Upper lobe of right lung (tissue), 1 donor: ENCODE results near the gene GRAMD1C. TPM values are rescaled to one million over a fixed set of nuclear protein-coding genes. Genes with fewer than 3 reads are reported as not detected.

ENCODE experiments used
- ATAC-seq: fragments of 200-7000 bp; cut with Tn5 transposase; one replicate; pipeline ENCODE4 v1.9.1; 2020; ENCODE audit warnings: mild to moderate bottlenecking, moderate library complexity
- DNase-seq: peaks from one replicate; pipeline ENCODE4 v3.0.0-alpha.2; 2020
- H3K27ac ChIP-seq: fragments of 200-600 bp; one replicate; pipeline ENCODE4 v1.8.0; 2022
- H3K27me3 ChIP-seq: fragments of 200-600 bp; one replicate; pipeline ENCODE4 v1.8.0; 2022; ENCODE audit warnings: mild to moderate bottlenecking
- H3K36me3 ChIP-seq: fragments of 200-600 bp; one replicate; pipeline ENCODE4 v1.8.0; 2022
- H3K4me1 ChIP-seq: fragments of 200-600 bp; one replicate; pipeline ENCODE4 v1.8.0; 2022
- H3K4me3 ChIP-seq: fragments of 200-600 bp; one replicate; pipeline ENCODE4 v1.8.0; 2022; ENCODE audit warnings: mild to moderate bottlenecking
- H3K9me3 ChIP-seq: fragments of 200-600 bp; one replicate; pipeline ENCODE4 v1.8.0; 2022
- CTCF ChIP-seq: fragments of 200-600 bp; IDR thresholded peaks from one replicate; pipeline ENCODE4 v1.8.0; 2022; ENCODE audit warnings: antibody characterized with exemption
- intact Hi-C: fragments of 100-400 bp; cut with DNase I; formaldehyde crosslinking; loops from one replicate; pipeline ENCODE4 v1.11.0; 2022
- total RNA-seq: library from RNA; stranded (reverse); fragmentation: NEBNext Ultra II Directional; extraction: Animal tissue kit (Norgen Biotek cat#: 25700); gene quantifications from one replicate; pipeline ENCODE4 v1.2.1, GENCODE V29; 2021
- donor health status: DM: no; HTN: yes; CAD: no; lungs with severe emphysema.

GRAMD1C gene
- total RNA-seq, 1 donor from 2014 or later: 6.4 TPM

- intact Hi-C loops: no loop called here
- Histone ChIP-seq H3K4me3 (no peak overlapping the region), H3K27ac (no peak overlapping the region), H3K4me1 (no peaks in the 10 kb centered on the region), H3K27me3 (no peaks in the 10 kb centered on the region), H3K9me3 (no peaks in the 10 kb centered on the region), H3K36me3 (no peaks in the 10 kb centered on the region)
- TF ChIP-seq CTCF: no peak
- ATAC-seq: no peak
- no peak for DNase-seq
Observed at GRCh38 chr3:113906568-113907140, 68.1 kb downstream of the GRAMD1C start.

- Histone ChIP-seq H3K4me3 (no peak overlapping the region), H3K27me3 (no peaks in the 10 kb centered on the region), H3K4me1 (no peaks in the 10 kb centered on the region), H3K36me3 (no peaks in the 10 kb centered on the region), H3K9me3 (no peaks in the 10 kb centered on the region), H3K27ac (no peak overlapping the region)
- intact Hi-C loops: no loop called here
- TF ChIP-seq CTCF: no peak
- no peak for DNase-seq
- ATAC-seq: no peak
Observed at GRCh38 chr3:113908133-113908532, 69.5 kb downstream of the GRAMD1C start.

- TF ChIP-seq CTCF: no peak
- no peaks in the 10 kb centered on the region for H3K9me3 ChIP-seq
Observed at GRCh38 chr3:113910966-113911365, 72.4 kb downstream of the GRAMD1C start.

GRCh38 chr3:113912552-113913236 lies 74.1 kb downstream of the GRAMD1C start:
- ATAC-seq (peak; percentile 98), DNase-seq (no peak)
- no peaks in the 10 kb centered on the region for H3K36me3 ChIP-seq
- no peaks in the 10 kb centered on the region for H3K4me1 ChIP-seq
- H3K4me3 ChIP-seq: no peak overlapping the region
- intact Hi-C loops: no loop called here
- no peaks in the 10 kb centered on the region for H3K9me3 ChIP-seq
- no peaks in the 10 kb centered on the region for H3K27me3 ChIP-seq
- H3K27ac ChIP-seq: no peak overlapping the region
- TF ChIP-seq CTCF: peak; percentile 57

More at GRCh38 chr3:113910966-113911365, 72.4 kb downstream of the GRAMD1C start:
- H3K36me3 ChIP-seq: no peaks in the 10 kb centered on the region
- DNase-seq (no peak), ATAC-seq (no peak)
- intact Hi-C loops: no loop called here
- no peaks in the 10 kb centered on the region for H3K4me1 ChIP-seq
- H3K27ac ChIP-seq: no peak overlapping the region
- H3K4me3 ChIP-seq: no peak overlapping the region
- no peaks in the 10 kb centered on the region for H3K27me3 ChIP-seq

GRCh38 chr3:113914646-113915045 lies 76.1 kb downstream of the GRAMD1C start:
- Histone ChIP-seq H3K36me3 (no peaks in the 10 kb centered on the region), H3K4me3 (no peak overlapping the region), H3K27ac (no peak overlapping the region), H3K4me1 (no peaks in the 10 kb centered on the region), H3K9me3 (no peaks in the 10 kb centered on the region), H3K27me3 (no peaks in the 10 kb centered on the region)
- DNase-seq: no peak
- ATAC-seq: no peak
- TF ChIP-seq CTCF: no peak
- intact Hi-C loops: no loop called here
